HepG2 (cell line): ENCODE measurements around the gene C1orf115. TPM values are rescaled to one million over a fixed set of nuclear protein-coding genes. Genes with fewer than 3 reads are reported as not detected.

Experiments
- BCL6 ChIP-seq: IDR thresholded peaks from 2 replicates; pipeline ENCODE4 v1.6.1; 2016; ENCODE audit warnings: missing genetic modification reagents, missing compliant biosample characterization
- BHLHE40 ChIP-seq: IDR thresholded peaks from 2 replicates; pipeline ENCODE4 v1.6.1; 2011; ENCODE audit warnings: low read length, improper control_type of control experiment
- ESRRA ChIP-seq: sonication (generic); formaldehyde crosslinking; IDR thresholded peaks from 2 replicates; pipeline ENCODE4 v1.5.1; 2020; ENCODE audit warnings: mild to moderate bottlenecking, low read depth, missing genetic modification reagents
- FOXA1 ChIP-seq, 2 experiments: fragments of 450-650 bp in 1 of 2; sonication (generic) in 1 of 2; formaldehyde crosslinking in 1 of 2; IDR thresholded peaks; 2 replicates each; pipeline versions ENCODE4 v1.4.0 to v1.6.1; 2016 to 2020; ENCODE audit warnings: missing genetic modification reagents in 1 of 2
- FOXO1 ChIP-seq: sonication (generic); formaldehyde crosslinking; IDR thresholded peaks from 2 replicates; pipeline ENCODE4 v1.4.0; 2020; ENCODE audit warnings: missing genetic modification reagents
- FOXP1 ChIP-seq, 2 experiments: fragments of 450-650 bp in 1 of 2; IDR thresholded peaks; 2 replicates each; pipeline ENCODE4 v1.6.1; 2017 to 2018; ENCODE audit warnings: antibody characterized with exemption in 1 of 2
- FOXP4 ChIP-seq: sonication (generic); formaldehyde crosslinking; IDR thresholded peaks from 2 replicates; pipeline ENCODE4 v1.4.0; 2020; ENCODE audit warnings: missing genetic modification reagents
- KLF16 ChIP-seq, 2 experiments: sonication (generic) in 1 of 2; formaldehyde crosslinking in 1 of 2; IDR thresholded peaks; 2 replicates each; pipeline versions ENCODE4 v1.6.1 to v1.8.0; 2016 to 2023; ENCODE audit warnings: missing genetic modification reagents in 2 of 2, missing compliant biosample characterization in 1 of 2
- MED1 ChIP-seq: sonication (generic); formaldehyde crosslinking; IDR thresholded peaks from 2 replicates; pipeline ENCODE4 v1.4.0; 2020; ENCODE audit warnings: missing genetic modification reagents
- MIXL1 ChIP-seq: IDR thresholded peaks from 2 replicates; pipeline ENCODE4 v1.6.1; 2016
- NR2F1 ChIP-seq, 2 experiments: fragments of 450-650 bp in 1 of 2; formaldehyde crosslinking in 1 of 2; IDR thresholded peaks; 2 replicates each; pipeline versions ENCODE4 v1.5.0 to v1.6.1; 2016 to 2020; ENCODE audit warnings: mild to moderate bottlenecking in 1 of 2, missing compliant biosample characterization in 1 of 2, missing genetic modification reagents in 1 of 2, moderate library complexity in 1 of 2
- NR2F6 ChIP-seq, 2 experiments: IDR thresholded peaks; 2 replicates each; pipeline ENCODE4 v1.6.1; 2016; ENCODE audit warnings: antibody characterized with exemption in 1 of 2, mild to moderate bottlenecking in 1 of 2
- RARA ChIP-seq: IDR thresholded peaks from 2 replicates; pipeline ENCODE4 v1.6.1; 2016; ENCODE audit warnings: missing genetic modification reagents, missing compliant biosample characterization
- SALL1 ChIP-seq: sonication (generic); formaldehyde crosslinking; IDR thresholded peaks from 2 replicates; pipeline ENCODE4 v1.8.0; 2022; ENCODE audit warnings: mild to moderate bottlenecking, missing genetic modification reagents
- SOX6 ChIP-seq, 2 experiments: fragments of 450-650 bp in 1 of 2; sonication (generic) in 1 of 2; formaldehyde crosslinking in 1 of 2; IDR thresholded peaks; 2 replicates each; pipeline versions ENCODE4 v1.4.0 to v1.6.1; 2017 to 2020; ENCODE audit warnings: antibody characterized with exemption in 1 of 2, mild to moderate bottlenecking in 1 of 2, missing genetic modification reagents in 1 of 2
- SRY ChIP-seq: sonication (generic); formaldehyde crosslinking; IDR thresholded peaks from 2 replicates; pipeline ENCODE4 v1.8.0; 2022; ENCODE audit warnings: mild to moderate bottlenecking, missing genetic modification reagents
- TFAP4 ChIP-seq: sonication (generic); IDR thresholded peaks from 2 replicates; pipeline ENCODE4 v1.6.1; 2016; ENCODE audit warnings: low read depth, borderline replicate concordance
- TFE3 ChIP-seq: IDR thresholded peaks from 2 replicates; pipeline ENCODE4 v1.6.1; 2016
- ZBTB20 ChIP-seq: sonication (generic); formaldehyde crosslinking; IDR thresholded peaks from 2 replicates; pipeline ENCODE4 v1.8.1; 2023; ENCODE audit warnings: missing genetic modification reagents, low read depth, mild to moderate bottlenecking, borderline replicate concordance
- ZNF343 ChIP-seq: sonication (generic); formaldehyde crosslinking; IDR thresholded peaks from 2 replicates; pipeline ENCODE4 v1.4.0; 2020; ENCODE audit warnings: mild to moderate bottlenecking, missing genetic modification reagents
- ZNF556 ChIP-seq: sonication (generic); formaldehyde crosslinking; IDR thresholded peaks from 2 replicates; pipeline ENCODE4 v1.4.0; 2020; ENCODE audit warnings: mild to moderate bottlenecking, missing genetic modification reagents, borderline replicate concordance
- ZNF572 ChIP-seq: sonication (generic); formaldehyde crosslinking; IDR thresholded peaks from 2 replicates; pipeline ENCODE4 v1.5.1; 2020; ENCODE audit warnings: mild to moderate bottlenecking, missing genetic modification reagents
- ZNF574 ChIP-seq: sonication (generic); formaldehyde crosslinking; IDR thresholded peaks from 2 replicates; pipeline ENCODE4 v1.4.0; 2020; ENCODE audit warnings: missing genetic modification reagents
- polyA plus RNA-seq, 8 experiments: library from polyadenylated mRNA; depleted of rRNA in 3 of 8; stranded (reverse) in 7 of 8; unstranded in 1 of 8; fragments of >200 nt; fragmentation: Illumina TruSeq in 4 of 8; extraction: Trizol in 4 of 8; gene quantifications; 2 replicates each; pipeline versions ENCODE4 v1.2.1 to v1.2.3, GENCODE V29; 2011 to 2016; ENCODE audit warnings: low read depth in 4 of 8, missing spikeins in 1 of 8, mixed read lengths in 1 of 8; ENCODE audit not compliant: insufficient read depth in 1 of 8
- total RNA-seq, 5 experiments: library from RNA; depleted of rRNA; stranded (reverse); fragments of >200 nt; fragmentation: Illumina TruSeq; extraction: Trizol; gene quantifications; 2 replicates each; pipeline ENCODE4 v1.2.3, GENCODE V29; 2016; ENCODE audit warnings: low read depth in 1 of 5

C1orf115 gene
- total and polyA plus RNA-seq, 2 of the 13 experiments (the other 11 are each of a cell fraction or from before 2014, with no cell fraction given) = 25.2 to 85.9 TPM

- TF ChIP-seq FOXA1 (IDR thresholded peaks at IDR 0.05) = no peak
- TF ChIP-seq FOXA1 (CRISPR knock-in tag; IDR thresholded peaks at IDR 0.05) = peak; percentile 51; the same call in 1 of the 2 replicates
- TF ChIP-seq MED1 = peak; percentile 70
- no peak for TF ChIP-seq ZNF556 (CRISPR knock-in tag)
- TF ChIP-seq ESRRA (CRISPR knock-in tag) = peak; percentile 81
- no peak for TF ChIP-seq ZNF572
- TF ChIP-seq ZBTB20 = no peak
- peak; percentile 92 for TF ChIP-seq TFE3 (CRISPR knock-in tag)
- TF ChIP-seq SRY (CRISPR knock-in tag) = no peak
- TF ChIP-seq FOXP4 = peak; percentile 67
- TF ChIP-seq BCL6 (CRISPR knock-in tag) = peak; percentile 55
- TF ChIP-seq SALL1 = peak; percentile 69
- peak; percentile 25; the same call in 1 of the 2 replicates for TF ChIP-seq MIXL1 (CRISPR knock-in tag)
- peak; percentile 61 to 81; a peak in 3 of 4 replicates for TF ChIP-seq NR2F1 (CRISPR knock-in tag; IDR thresholded peaks at IDR 0.05)
- TF ChIP-seq RARA (CRISPR knock-in tag) = peak; percentile 90
- peak; percentile 30; the same call in 1 of the 2 replicates for TF ChIP-seq FOXO1 (CRISPR knock-in tag)
- TF ChIP-seq KLF16 (CRISPR knock-in tag; IDR thresholded peaks at IDR 0.05) = no peak
- TF ChIP-seq BHLHE40 = no peak
- no peak for TF ChIP-seq FOXP1 (IDR thresholded peaks at IDR 0.05)
- TF ChIP-seq FOXP1 (CRISPR knock-in tag; IDR thresholded peaks at IDR 0.05) = 0 out of 2 replicates have a peak, but pooled peaks have one; percentile 20
- peak; percentile 18; the same call in 1 of the 2 replicates for TF ChIP-seq TFAP4
- 0 out of 2 replicates have a peak, but pooled peaks have one; percentile 27 for TF ChIP-seq ZNF574 (CRISPR knock-in tag)
- TF ChIP-seq ZNF343 (CRISPR knock-in tag) = no peak
- no peak for TF ChIP-seq SOX6 (IDR thresholded peaks at IDR 0.05)
- TF ChIP-seq SOX6 (CRISPR knock-in tag; IDR thresholded peaks at IDR 0.05) = peak; percentile 70
- TF ChIP-seq NR2F6 (IDR thresholded peaks at IDR 0.05) = peak; percentile 88
- peak; percentile 95 for TF ChIP-seq NR2F6 (CRISPR knock-in tag; IDR thresholded peaks at IDR 0.05)
Observed at GRCh38 chr1:220711056-220711809, 21.1 kb downstream of the C1orf115 start (continued).
